Activated naive CD8-positive, alpha-beta T cell (primary cell): ENCODE data around the gene CNTNAP1.
"Not testable (repeated sequence)": the region's sequence is repeated elsewhere in the genome, so short reads cannot be mapped to it uniquely, and the experiment has no call there.

Source experiments
- H3K27ac Mint-ChIP-seq: one replicate; pipeline ENCODE4 v1.8.0; 2021; ENCODE audit warnings: mixed read lengths
- H3K27me3 Mint-ChIP-seq: one replicate; pipeline ENCODE4 v1.8.0; 2021; ENCODE audit warnings: mixed read lengths
- H3K36me3 Mint-ChIP-seq: one replicate; pipeline ENCODE4 v1.8.0; 2021; ENCODE audit warnings: mixed read lengths
- H3K4me1 Mint-ChIP-seq: one replicate; pipeline ENCODE4 v1.8.0; 2021; ENCODE audit warnings: low read depth, mixed read lengths
- H3K4me3 Mint-ChIP-seq: one replicate; pipeline ENCODE4 v1.8.0; 2021; ENCODE audit warnings: mild to moderate bottlenecking, mixed read lengths
- H3K9me3 Mint-ChIP-seq: one replicate; pipeline ENCODE4 v1.8.0; 2021; ENCODE audit warnings: low read depth, mixed read lengths

Gene CNTNAP1

DNA sequence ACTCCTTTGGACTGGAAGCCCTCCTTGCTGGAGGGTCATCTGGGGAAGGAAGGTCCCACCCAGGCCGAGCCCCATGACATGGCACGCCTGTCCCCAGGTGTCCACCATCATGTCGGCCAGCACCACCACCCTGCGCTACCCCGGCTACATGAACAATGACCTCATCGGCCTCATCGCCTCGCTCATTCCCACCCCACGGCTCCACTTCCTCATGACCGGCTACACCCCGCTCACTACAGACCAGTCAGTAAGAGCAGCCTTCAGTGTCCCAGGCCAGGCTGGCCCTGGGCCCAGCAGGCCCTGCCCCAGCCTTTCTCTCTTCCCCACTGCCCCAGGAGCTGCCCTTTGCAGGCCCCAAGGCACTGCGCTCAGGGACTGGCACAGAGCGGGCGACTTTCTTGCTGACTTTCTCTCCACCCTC is 16.7 kb upstream of the CNTNAP1 start:
- Mint-ChIP-seq H3K4me1 (peaks cover 4% of the 10 kb centered on the region), H3K27ac (no peak overlapping the region), H3K4me3 (no peak overlapping the region), H3K9me3 (no peaks in the 10 kb centered on the region), H3K27me3 (no peaks in the 10 kb centered on the region), H3K36me3 (no peaks in the 10 kb centered on the region)

- not testable (repeated sequence) for H3K27me3 Mint-ChIP-seq, H3K9me3 Mint-ChIP-seq, H3K27ac Mint-ChIP-seq, H3K4me3 Mint-ChIP-seq, H3K36me3 Mint-ChIP-seq, H3K4me1 Mint-ChIP-seq
These were observed 16.2 kb upstream of the CNTNAP1 start for GRCh38 chr17:42666126-42666525.

GRCh38 chr17:42667088-42667951 is 15.0 kb upstream of the CNTNAP1 start:
- Mint-ChIP-seq H3K4me1 (peaks cover 12% of the 10 kb centered on the region), H3K27me3 (peaks cover 5% of the 10 kb centered on the region), H3K36me3 (no peaks in the 10 kb centered on the region), H3K4me3 (no peak overlapping the region), H3K27ac (no peak overlapping the region), H3K9me3 (no peaks in the 10 kb centered on the region)

DNA sequence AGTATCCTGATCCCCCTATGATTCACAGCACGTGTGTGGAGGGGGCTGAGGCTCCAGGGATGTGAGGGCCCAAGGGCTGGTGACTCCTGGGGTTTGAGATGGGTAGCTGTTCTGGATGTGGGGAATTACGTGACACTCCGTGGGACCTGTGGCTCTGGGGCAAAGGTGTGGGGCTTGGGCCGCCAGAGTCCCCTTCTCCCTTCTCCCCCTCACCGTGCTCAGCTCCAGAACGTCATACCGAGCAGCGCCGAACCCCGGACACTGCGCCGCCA is 12.7 kb upstream of the CNTNAP1 start:
- Mint-ChIP-seq H3K9me3 (no peaks in the 10 kb centered on the region), H3K4me1 (peaks cover 17% of the 10 kb centered on the region), H3K27me3 (peaks cover 8% of the 10 kb centered on the region), H3K36me3 (no peaks in the 10 kb centered on the region), H3K27ac (no peak overlapping the region), H3K4me3 (peak overlapping the region; percentile 42)

GRCh38 chr17:42669977-42670788 is 12.1 kb upstream of the CNTNAP1 start:
- H3K27ac Mint-ChIP-seq, result no peak overlapping the region
- no peaks in the 10 kb centered on the region for H3K9me3 Mint-ChIP-seq
- H3K4me3 Mint-ChIP-seq, result peak overlapping the region; percentile 77
- H3K27me3 Mint-ChIP-seq, result peaks cover 10% of the 10 kb centered on the region
- H3K4me1 Mint-ChIP-seq, result peaks cover 21% of the 10 kb centered on the region
- H3K36me3 Mint-ChIP-seq, result no peaks in the 10 kb centered on the region

GRCh38 chr17:42670789-42671657 is 11.3 kb upstream of the CNTNAP1 start:
- Mint-ChIP-seq H3K27me3 (peaks cover 10% of the 10 kb centered on the region), H3K27ac (no peak overlapping the region), H3K9me3 (no peaks in the 10 kb centered on the region), H3K4me3 (peak overlapping the region; percentile 77), H3K36me3 (no peaks in the 10 kb centered on the region), H3K4me1 (peaks cover 21% of the 10 kb centered on the region)

GRCh38 chr17:42672038-42672437 is 10.3 kb upstream of the CNTNAP1 start:
- Mint-ChIP-seq H3K4me1 (peaks cover 26% of the 10 kb centered on the region), H3K27me3 (peaks cover 10% of the 10 kb centered on the region), H3K27ac (no peak overlapping the region), H3K4me3 (no peak overlapping the region), H3K36me3 (no peaks in the 10 kb centered on the region), H3K9me3 (no peaks in the 10 kb centered on the region)

GRCh38 chr17:42673266-42673884 is 9.0 kb upstream of the CNTNAP1 start:
- H3K4me3 Mint-ChIP-seq, result no peak overlapping the region
- H3K9me3 Mint-ChIP-seq, result no peaks in the 10 kb centered on the region
- H3K36me3 Mint-ChIP-seq, result no peaks in the 10 kb centered on the region
- H3K4me1 Mint-ChIP-seq, result peaks cover 35% of the 10 kb centered on the region
- no peak overlapping the region for H3K27ac Mint-ChIP-seq
- peaks cover 10% of the 10 kb centered on the region for H3K27me3 Mint-ChIP-seq

- H3K9me3 Mint-ChIP-seq, result no peaks in the 10 kb centered on the region
- H3K27me3 Mint-ChIP-seq, result peaks cover 10% of the 10 kb centered on the region
- H3K36me3 Mint-ChIP-seq, result no peaks in the 10 kb centered on the region
- no peak overlapping the region for H3K27ac Mint-ChIP-seq
- peaks cover 39% of the 10 kb centered on the region for H3K4me1 Mint-ChIP-seq
- peak overlapping the region; percentile 61 for H3K4me3 Mint-ChIP-seq
These were observed 8.2 kb upstream of the CNTNAP1 start for GRCh38 chr17:42673885-42674754.

DNA sequence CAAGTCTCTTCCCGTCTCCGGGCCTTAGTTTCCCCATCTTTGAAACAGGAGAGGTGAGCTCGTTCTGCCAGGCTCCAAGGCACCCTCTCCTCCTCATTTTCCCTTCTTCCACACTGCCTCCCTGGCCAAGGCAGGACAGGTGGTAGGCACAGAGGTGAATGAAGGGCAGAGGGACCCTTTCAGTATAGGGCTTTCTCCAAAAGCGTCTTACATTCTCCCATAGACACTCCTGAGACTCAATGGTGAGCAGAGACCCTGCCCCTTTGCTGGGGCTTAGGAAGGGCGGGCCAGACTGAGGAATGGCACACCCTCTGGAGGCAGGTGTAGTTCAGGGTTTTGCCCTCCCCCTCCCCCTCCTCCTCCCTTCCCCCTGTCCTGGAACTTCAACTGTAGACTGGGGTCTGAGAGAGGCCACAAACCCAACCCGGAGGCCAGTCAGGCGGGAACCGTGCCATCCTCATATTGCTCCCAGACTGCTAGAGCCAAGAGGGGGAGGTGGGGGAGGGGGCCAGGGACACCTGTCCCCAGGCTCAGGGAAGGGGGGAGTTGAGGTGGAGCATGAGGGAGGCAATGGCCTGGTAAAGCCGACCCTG is 7.5 kb upstream of the CNTNAP1 start:
- H3K27ac Mint-ChIP-seq, result no peak overlapping the region
- H3K4me3 Mint-ChIP-seq, result peak overlapping the region; percentile 61
- peaks cover 43% of the 10 kb centered on the region for H3K4me1 Mint-ChIP-seq
- H3K27me3 Mint-ChIP-seq, result peaks cover 11% of the 10 kb centered on the region
- no peaks in the 10 kb centered on the region for H3K36me3 Mint-ChIP-seq
- H3K9me3 Mint-ChIP-seq, result no peaks in the 10 kb centered on the region

GRCh38 chr17:42675348-42675964 is 6.9 kb upstream of the CNTNAP1 start:
- Mint-ChIP-seq H3K4me1 (peaks cover 43% of the 10 kb centered on the region), H3K27ac (no peak overlapping the region), H3K9me3 (no peaks in the 10 kb centered on the region), H3K27me3 (peaks cover 12% of the 10 kb centered on the region), H3K4me3 (no peak overlapping the region), H3K36me3 (no peaks in the 10 kb centered on the region)

- peaks cover 45% of the 10 kb centered on the region for H3K4me1 Mint-ChIP-seq
- no peaks in the 10 kb centered on the region for H3K9me3 Mint-ChIP-seq
- H3K27ac Mint-ChIP-seq, result no peak overlapping the region
- peaks cover 15% of the 10 kb centered on the region for H3K27me3 Mint-ChIP-seq
- peak overlapping the region; percentile 56 for H3K4me3 Mint-ChIP-seq
- no peaks in the 10 kb centered on the region for H3K36me3 Mint-ChIP-seq
These were observed 6.3 kb upstream of the CNTNAP1 start for GRCh38 chr17:42675965-42676423.

DNA sequence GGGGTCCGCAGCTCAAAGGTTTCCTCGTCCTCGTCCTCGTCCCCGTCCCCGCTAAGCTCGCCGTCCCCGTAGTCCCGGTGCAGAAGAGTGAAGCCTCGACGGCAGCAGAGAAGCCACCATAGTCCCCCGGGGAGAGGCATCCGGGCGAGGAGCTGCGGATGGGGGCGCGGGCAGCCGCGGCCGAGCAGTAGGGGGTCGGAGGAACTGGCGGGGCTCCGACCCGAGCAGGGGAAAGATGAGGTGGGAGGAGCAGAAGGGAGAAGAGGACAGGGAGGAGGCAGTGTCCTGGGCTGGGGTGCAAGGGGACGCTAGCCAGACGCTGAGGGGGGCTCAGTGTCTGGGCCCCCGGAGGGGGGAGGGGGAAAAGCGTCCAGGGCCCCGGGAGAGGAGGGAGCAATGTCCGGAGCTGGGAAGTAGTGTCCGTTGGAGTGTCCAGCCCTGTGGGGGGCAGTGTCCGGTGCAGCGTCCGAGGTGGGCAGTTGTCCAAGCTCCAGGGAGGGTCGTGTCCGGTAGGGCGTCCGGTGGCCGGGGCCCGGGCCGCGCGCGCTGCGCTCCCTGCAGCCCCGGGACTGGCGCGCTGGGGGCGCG is 5.8 kb upstream of the CNTNAP1 start, which contains the start of gene PLEKHH3:
Gene PLEKHH3, minus strand, starts transcription at position 571 of the 588 bp plus-strand sequence. Its CDS starts 431 bp downstream, at position 140.
- Mint-ChIP-seq H3K4me3 (peak within 1 kb of the TSS; percentile 90), H3K36me3 (no peaks in the 10 kb centered on the region), H3K4me1 (peaks cover 44% of the 10 kb centered on the region), H3K27ac (peak within 1 kb of the TSS; percentile 41), H3K27me3 (peaks cover 16% of the 10 kb centered on the region), H3K9me3 (no peaks in the 10 kb centered on the region)
